Stomach (tissue), 4 donors: ENCODE measurements around the gene MBNL2.

ENCODE experiments used
- EP300 ChIP-seq: sonication (generic); formaldehyde crosslinking; IDR thresholded peaks from one replicate; pipeline ENCODE4 v1.6.1; 2017; ENCODE audit warnings: antibody characterized with exemption
- POLR2A ChIP-seq, 4 donors: fragments of 450-650 bp; IDR thresholded peaks; one replicate each; pipeline ENCODE4 v1.6.1; 2016; ENCODE audit warnings: antibody characterized with exemption in 4 of 4, control low read depth in 2 of 4, mild to moderate bottlenecking in 1 of 4, moderate library complexity in 1 of 4
- TF ChIP-seq, protein P1 (sequence below), 7 experiments: fragments of 450-650 bp in 4 of 7; fragments of 200-600 bp in 3 of 7; sonication (generic) in 3 of 7; IDR thresholded peaks; one replicate each; pipeline ENCODE4 v1.5.1; 2016 to 2019; ENCODE audit warnings: antibody characterized with exemption in 7 of 7, control low read depth in 2 of 7, mild to moderate bottlenecking in 1 of 7

DNA sequence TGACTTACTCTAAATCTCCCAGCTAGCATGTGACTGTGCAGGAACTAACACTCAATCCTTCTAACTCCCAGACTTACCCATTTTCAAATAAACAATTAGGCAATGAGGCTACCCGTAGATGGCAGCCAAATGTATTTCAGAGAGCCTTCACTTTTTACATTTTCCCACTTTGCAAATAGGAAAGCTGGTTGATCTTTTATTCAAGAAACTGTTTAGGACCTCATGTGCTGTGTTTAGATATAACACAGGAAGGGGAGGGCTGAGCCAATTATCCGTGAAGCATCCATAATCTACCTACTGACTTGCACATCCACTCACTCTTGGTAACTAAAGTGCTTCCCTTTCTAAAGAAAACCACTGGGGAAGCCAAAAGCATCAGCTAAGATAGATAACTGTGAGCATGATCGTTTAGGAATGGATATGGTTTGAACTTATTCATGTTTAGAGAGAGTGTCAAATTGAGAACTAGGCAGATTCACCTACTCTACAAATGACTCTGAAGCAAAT is 33.4 kb downstream of the MBNL2 start:
- TF ChIP-seq, protein P1, sequence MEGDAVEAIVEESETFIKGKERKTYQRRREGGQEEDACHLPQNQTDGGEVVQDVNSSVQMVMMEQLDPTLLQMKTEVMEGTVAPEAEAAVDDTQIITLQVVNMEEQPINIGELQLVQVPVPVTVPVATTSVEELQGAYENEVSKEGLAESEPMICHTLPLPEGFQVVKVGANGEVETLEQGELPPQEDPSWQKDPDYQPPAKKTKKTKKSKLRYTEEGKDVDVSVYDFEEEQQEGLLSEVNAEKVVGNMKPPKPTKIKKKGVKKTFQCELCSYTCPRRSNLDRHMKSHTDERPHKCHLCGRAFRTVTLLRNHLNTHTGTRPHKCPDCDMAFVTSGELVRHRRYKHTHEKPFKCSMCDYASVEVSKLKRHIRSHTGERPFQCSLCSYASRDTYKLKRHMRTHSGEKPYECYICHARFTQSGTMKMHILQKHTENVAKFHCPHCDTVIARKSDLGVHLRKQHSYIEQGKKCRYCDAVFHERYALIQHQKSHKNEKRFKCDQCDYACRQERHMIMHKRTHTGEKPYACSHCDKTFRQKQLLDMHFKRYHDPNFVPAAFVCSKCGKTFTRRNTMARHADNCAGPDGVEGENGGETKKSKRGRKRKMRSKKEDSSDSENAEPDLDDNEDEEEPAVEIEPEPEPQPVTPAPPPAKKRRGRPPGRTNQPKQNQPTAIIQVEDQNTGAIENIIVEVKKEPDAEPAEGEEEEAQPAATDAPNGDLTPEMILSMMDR (IDR thresholded peaks at IDR 0.05) = no peak
- TF ChIP-seq POLR2A (IDR thresholded peaks at IDR 0.05) (no peak), EP300 (no peak)
